DND-41 (cell line): ENCODE measurements around the gene RAD51B.

Source experiments
- ATAC-seq: fragments of 200-7000 bp; cut with Tn5 transposase; 3 replicates; pipeline ENCODE4 v1.9.1; 2021; ENCODE audit warnings: low read depth; ENCODE audit not compliant: insufficient read depth
- DNase-seq: peaks from one replicate; pipeline ENCODE4 v3.0.0-alpha.2; 2020
- H2AFZ ChIP-seq: 2 replicates; pipeline ENCODE4 v1.6.0; 2012; ENCODE audit warnings: low read depth, low read length
- H3K27ac ChIP-seq: 2 replicates; pipeline ENCODE4 v1.5.1; 2012; ENCODE audit warnings: low read length, inconsistent platforms
- H3K27me3 ChIP-seq: fragments of 200-600 bp; sonication (generic); 2 replicates; pipeline ENCODE4 v1.6.0; 2012; ENCODE audit warnings: low read length, mild to moderate bottlenecking, inconsistent platforms; ENCODE audit not compliant: insufficient read depth, poor library complexity
- H3K36me3 ChIP-seq: 2 replicates; pipeline ENCODE4 v1.5.1; 2012; ENCODE audit warnings: low read length, inconsistent platforms; ENCODE audit not compliant: insufficient read depth
- H3K4me1 ChIP-seq: 2 replicates; pipeline ENCODE4 v1.5.1; 2012; ENCODE audit warnings: mild to moderate bottlenecking, low read length; ENCODE audit not compliant: insufficient read depth
- H3K4me2 ChIP-seq: 2 replicates; pipeline ENCODE4 v1.6.0; 2012; ENCODE audit warnings: mild to moderate bottlenecking, moderate library complexity, low read length, inconsistent platforms; ENCODE audit not compliant: insufficient read depth
- H3K4me3 ChIP-seq, 2 experiments: fragments of 200-600 bp in 1 of 2; shearing (Covaris generic) in 1 of 2; 2 replicates each; pipeline ENCODE4 v1.5.1; 2012 to 2016; ENCODE audit warnings: inconsistent platforms in 2 of 2, low read length in 2 of 2, mild to moderate bottlenecking in 2 of 2, low read depth in 1 of 2, moderate library complexity in 1 of 2
- H3K79me2 ChIP-seq: 2 replicates; pipeline ENCODE4 v1.6.0; 2012; ENCODE audit warnings: low read length, inconsistent platforms; ENCODE audit not compliant: insufficient read depth
- H3K9ac ChIP-seq: 2 replicates; pipeline ENCODE4 v1.6.0; 2012; ENCODE audit warnings: low read depth, mild to moderate bottlenecking, inconsistent platforms, low read length, moderate library complexity
- H3K9me3 ChIP-seq: 2 replicates; pipeline ENCODE4 v1.5.1; 2012; ENCODE audit warnings: low read length, moderate library complexity, mild to moderate bottlenecking, inconsistent platforms; ENCODE audit not compliant: insufficient read depth, severe bottlenecking
- H4K20me1 ChIP-seq: 2 replicates; pipeline ENCODE4 v1.6.0; 2012; ENCODE audit warnings: low read length; ENCODE audit not compliant: insufficient read depth
- CTCF ChIP-seq: IDR thresholded peaks from 2 replicates; pipeline ENCODE4 v1.5.1; 2012; ENCODE audit warnings: borderline replicate concordance, low read length, moderate library complexity, mild to moderate bottlenecking; ENCODE audit not compliant: poor library complexity, severe bottlenecking; ENCODE audit errors: extremely low read depth
- EZH2 ChIP-seq: IDR thresholded peaks from 3 replicates; pipeline ENCODE4 v1.6.1; 2012; ENCODE audit warnings: borderline replicate concordance, low read depth, mild to moderate bottlenecking, moderate library complexity, low read length, inconsistent platforms; ENCODE audit not compliant: severe bottlenecking

The RAD51B gene

GRCh38 chr14:68523989-68524725 is 704.6 kb downstream of the RAD51B start:
- DNase-seq (no peak), ATAC-seq (no peak)
- TF ChIP-seq EZH2 (no peak), CTCF (no peak)
- Histone ChIP-seq H3K36me3 (no peaks in the 10 kb centered on the region), H3K79me2 (no peaks in the 10 kb centered on the region), H3K9me3 (peaks cover 7% of the 10 kb centered on the region), H2AFZ (no peak overlapping the region), H3K27me3 (no peaks in the 10 kb centered on the region), H3K4me2 (no peak overlapping the region), H3K4me1 (no peaks in the 10 kb centered on the region), H4K20me1 (no peaks in the 10 kb centered on the region), H3K27ac (no peak overlapping the region), H3K4me3 (no peak overlapping the region), H3K9ac (no peak overlapping the region)

- no peak for ATAC-seq
- no peaks in the 10 kb centered on the region for H3K4me1 ChIP-seq
- no peak overlapping the region for H3K4me2 ChIP-seq
These were observed 705.9 kb downstream of the RAD51B start for GRCh38 chr14:68525516-68525915.

GRCh38 chr14:68526512-68527091 is 707.0 kb downstream of the RAD51B start:
- no peaks in the 10 kb centered on the region for H4K20me1 ChIP-seq
- H3K9ac ChIP-seq, result no peak overlapping the region
- no peak overlapping the region for H3K4me3 ChIP-seq
- no peaks in the 10 kb centered on the region for H3K4me1 ChIP-seq
- H3K4me2 ChIP-seq, result no peak overlapping the region
- no peak for DNase-seq
- ATAC-seq, result no peak
- no peak for TF ChIP-seq EZH2
- TF ChIP-seq CTCF, result no peak
- H3K9me3 ChIP-seq, result peaks cover 27% of the 10 kb centered on the region
- H3K27ac ChIP-seq, result no peak overlapping the region
- H2AFZ ChIP-seq, result no peak overlapping the region
- no peaks in the 10 kb centered on the region for H3K27me3 ChIP-seq
- no peaks in the 10 kb centered on the region for H3K36me3 ChIP-seq
- no peaks in the 10 kb centered on the region for H3K79me2 ChIP-seq

More at GRCh38 chr14:68525516-68525915, 705.9 kb downstream of the RAD51B start:
- Histone ChIP-seq H3K9ac (no peak overlapping the region), H3K36me3 (no peaks in the 10 kb centered on the region), H3K27me3 (no peaks in the 10 kb centered on the region), H3K9me3 (peaks cover 20% of the 10 kb centered on the region), H3K79me2 (no peaks in the 10 kb centered on the region), H3K4me3 (no peak overlapping the region), H3K27ac (no peak overlapping the region), H4K20me1 (no peaks in the 10 kb centered on the region), H2AFZ (no peak overlapping the region)
- TF ChIP-seq EZH2, result no peak
- TF ChIP-seq CTCF, result no peak
- no peak for DNase-seq
